Stimulated activated CD8-positive, alpha-beta memory T cell treated with anti-CD3 and anti-CD28 coated beads, Interleukin-12 subunit alpha, Interleukin-12 subunit beta, amount 100 ng/mL, for 24 hours (primary cell): ENCODE results near the gene SUN3.
"Not testable (repeated sequence)": the region's sequence is repeated elsewhere in the genome, so short reads cannot be mapped to it uniquely, and the experiment has no call there.

Experiments used
- DNase-seq: peaks from one replicate; pipeline ENCODE4 v3.0.0-alpha.2; 2020; ENCODE audit errors: extremely low read depth

Gene SUN3

DNA sequence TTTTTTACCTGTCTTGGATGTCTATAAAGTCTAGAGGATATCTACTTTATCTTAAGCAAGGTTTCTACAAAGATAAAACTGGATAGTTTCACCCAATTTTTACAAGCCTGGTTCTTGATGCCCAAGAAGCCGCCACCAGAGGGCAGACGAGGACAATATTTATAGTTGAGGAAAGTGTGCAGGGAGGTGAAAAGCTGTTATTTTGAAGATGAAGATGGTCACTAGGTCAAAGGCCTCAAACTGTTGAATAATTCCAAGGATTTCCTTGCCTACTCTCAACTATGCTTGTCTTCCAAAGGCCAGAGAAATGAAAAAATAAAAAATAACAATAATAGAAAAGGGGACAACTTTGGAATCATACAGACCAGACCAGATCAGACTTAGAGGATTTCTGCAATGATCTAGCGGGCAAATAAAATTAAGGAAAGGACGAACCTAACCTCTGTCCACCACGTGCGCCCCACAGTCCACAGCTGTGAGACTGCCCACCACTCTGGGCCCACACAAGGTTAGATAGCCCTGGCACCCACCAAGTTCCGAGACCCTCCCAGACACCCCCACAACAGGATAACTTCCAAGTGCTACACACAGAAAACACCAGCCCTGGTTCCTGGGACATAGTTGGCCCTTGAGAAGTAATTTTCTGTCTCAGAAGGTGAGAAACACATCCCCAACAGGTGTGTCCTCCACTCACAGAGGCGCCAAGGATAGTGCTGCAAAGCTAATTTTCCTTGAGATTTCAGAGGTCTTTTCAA lies 83.5 kb downstream of the SUN3 start:
- peak; percentile 45 for DNase-seq

DNA sequence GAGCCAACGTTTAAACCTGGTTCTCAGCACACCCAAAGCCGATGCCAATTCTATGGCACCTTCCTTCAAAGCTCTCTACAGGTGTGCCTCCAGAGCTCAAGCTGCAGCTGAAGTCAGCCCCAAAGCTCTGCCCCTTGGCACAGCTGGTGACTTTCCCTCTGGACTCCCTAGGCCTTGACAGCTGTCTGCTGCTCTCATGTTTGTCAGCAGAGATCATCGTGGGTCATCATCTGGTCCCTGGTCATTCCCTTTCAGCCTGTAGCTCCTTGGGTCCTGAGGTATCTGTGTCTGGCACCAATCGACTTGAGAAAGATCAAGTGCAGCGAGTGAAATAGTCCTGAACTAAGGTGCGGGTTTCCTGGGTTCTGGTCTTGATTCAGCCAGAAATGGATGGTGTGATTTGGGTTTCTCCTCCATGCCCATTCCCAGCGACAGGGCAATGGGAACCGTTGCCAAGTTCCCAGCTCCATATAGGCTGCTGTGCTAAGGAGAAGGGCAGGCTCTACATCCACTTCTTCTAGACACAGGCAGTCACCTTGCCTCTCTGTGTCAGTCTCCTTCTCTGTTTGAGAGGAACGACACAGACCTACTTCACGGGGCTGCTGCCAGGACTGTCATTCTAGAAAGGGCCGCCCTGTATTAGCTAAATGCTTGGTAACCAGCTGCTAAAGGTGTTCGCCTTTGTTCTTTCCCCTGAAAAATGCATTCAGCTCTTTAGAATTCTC lies 84.2 kb downstream of the SUN3 start:
- no peak for DNase-seq

DNA sequence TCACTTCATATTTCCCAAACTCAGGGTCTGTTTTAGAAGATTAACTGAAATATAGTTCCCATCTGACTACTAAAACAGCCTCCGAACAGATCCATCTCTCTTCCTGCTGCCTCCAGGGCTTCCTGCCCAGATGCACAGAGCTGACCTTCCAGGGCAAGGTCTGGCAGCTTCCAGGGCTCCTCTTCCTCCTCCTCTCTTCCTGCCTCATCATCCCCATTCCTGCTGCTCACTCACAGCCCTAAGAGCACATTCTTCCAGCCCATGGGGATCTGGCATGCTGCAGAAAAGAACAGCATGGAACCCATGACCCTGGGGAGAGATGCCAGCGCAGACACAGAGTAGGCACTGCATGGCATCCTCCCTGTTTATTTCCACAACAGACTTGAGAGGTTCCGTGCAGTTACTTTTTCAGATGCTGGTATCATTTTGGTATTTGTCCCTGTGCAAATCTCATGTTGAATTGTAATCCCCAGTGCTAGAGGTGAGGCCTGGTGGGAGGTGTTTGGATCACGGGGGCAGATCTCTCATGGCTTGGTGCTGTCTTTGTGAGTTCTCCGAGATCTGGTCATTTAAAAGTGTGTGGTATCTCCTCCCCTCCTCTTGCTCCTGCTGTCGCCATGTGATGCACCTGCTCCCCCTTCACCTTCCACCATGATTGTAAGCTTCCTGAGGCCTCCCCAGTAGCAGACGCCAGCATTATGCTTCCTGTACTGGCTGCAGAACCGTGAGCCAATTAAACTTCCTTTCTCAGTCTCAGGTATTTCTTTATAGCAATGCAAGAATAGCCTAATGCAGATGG lies 85.0 kb downstream of the SUN3 start:
- DNase-seq, result no peak

DNA sequence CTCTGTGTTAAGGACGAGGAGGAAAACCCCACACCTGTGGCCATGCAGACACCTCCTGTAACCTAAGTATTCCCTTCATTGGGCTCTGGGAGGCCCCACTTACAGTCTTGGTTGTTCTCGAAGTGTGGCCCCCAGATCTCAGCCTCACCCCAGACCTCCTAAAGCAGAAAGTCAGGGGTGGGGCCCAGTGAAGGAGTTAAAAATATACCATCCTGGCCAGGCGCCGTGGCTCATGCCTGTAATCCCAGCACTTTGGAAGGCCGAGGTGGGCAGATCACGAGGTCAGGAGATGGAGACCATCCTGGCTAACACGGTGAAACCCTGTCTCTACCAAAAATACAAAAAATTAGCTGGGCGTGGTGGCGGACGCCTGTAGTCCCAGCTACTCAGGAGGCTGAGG lies 86.3 kb downstream of the SUN3 start:
- DNase-seq, result not testable (repeated sequence)

- DNase-seq, result no peak
These were observed 86.8 kb downstream of the SUN3 start for GRCh38 chr7:47942132-47942531.

- DNase-seq, result no peak
These were observed 87.6 kb downstream of the SUN3 start for GRCh38 chr7:47941136-47941844.

DNA sequence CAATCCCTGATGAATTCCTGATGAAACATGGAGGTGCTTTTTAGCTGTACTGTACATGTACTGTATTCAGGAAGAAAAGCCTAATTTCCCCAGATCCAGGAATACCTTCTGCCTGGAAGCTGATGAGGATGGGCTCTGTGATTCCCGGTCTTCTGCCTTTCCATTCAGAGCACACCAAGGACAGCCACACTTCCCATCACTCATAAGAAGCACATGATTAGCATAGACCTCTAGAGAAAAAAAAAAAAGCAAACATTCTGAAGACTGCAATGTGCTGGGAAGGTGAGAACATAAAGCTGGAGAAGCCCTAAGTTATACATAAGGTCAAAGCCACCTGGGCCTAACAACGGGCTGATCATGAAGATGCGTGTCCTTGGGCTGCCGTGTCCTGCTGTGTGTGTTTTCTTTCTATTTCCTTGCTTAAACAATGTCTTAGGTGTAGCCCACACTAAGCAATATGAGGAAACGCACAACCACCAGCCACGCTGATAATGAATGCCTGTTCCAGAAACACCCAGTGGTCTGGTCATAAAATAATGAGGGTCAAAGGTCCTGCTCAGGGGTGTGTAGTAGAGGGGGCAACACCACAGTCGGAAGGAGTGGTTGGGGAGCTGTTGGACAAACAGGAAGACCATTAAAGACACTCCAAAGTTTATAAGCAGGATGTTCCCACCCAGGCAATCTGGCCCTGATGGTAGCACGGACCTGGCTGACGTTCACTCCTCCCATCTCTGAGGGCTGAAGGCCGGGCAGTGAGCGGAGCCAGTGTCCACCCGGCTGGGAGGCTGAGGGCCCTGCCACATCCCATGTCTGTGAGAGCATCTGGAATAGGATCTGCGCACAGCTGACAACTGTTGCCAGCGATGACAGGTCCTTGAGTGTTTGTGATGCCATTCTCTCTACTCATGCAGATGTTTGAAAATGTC lies 88.6 kb downstream of the SUN3 start:
- DNase-seq, result no peak

DNA sequence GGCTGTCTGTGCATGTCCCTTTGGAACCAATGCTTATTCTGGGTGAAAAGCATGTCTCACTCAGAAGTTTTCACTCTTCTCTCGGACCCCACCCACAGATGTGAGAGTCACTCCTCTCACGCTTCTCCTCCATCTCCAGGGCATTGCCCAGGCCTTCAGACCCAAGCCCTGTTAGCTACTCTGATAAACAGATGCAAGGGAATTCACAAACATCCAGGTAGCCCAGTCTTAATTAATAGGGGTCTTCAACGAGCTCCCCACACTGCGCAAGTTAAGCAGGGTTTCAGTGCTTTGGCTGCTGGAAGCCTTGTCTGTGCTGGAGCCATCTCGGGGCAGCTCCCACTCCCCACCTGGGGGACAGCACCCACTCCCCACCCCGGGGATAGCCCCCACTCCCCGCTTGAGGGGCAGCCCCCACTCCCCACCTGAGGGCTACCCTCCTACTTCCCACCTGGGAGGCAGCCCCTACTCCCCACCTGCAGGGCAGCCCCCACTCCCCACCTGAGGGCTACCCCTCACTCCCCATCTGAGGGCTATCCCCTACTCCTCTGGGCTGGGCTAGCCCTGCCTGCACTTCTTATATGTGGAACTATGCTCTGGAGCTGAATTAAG lies 89.4 kb downstream of the SUN3 start:
- DNase-seq, result no peak

DNA sequence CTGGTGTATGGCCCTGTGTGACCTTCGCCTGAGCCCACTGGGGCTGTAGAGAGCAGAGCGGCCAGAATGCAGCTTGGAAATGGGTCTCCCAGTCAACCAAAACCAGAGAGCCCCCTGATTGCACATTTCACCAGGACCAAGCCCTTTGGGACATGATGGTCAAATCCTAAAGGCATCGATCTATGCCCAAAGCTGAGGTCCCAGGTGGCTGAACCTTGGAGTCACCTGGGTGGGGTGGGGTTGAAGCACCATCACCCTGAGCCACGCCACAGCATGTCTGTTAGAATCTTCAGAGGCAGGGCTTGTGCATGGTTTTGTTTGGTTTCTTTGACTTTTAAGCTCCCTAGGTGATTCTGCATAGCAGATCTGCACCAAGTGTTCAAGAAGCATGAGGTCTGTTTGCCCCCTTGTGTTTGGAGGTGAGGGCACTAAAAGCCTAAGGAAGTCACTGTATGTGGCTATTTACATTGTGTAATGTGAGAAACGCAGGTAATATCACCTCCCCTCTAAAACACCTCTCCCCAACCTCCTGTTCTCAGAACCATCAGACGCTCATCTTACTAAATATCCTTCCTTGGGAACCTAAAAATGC lies 90.2 kb downstream of the SUN3 start:
- no peak for DNase-seq

GRCh38 chr7:47937711-47938573 lies 91.0 kb downstream of the SUN3 start:
- DNase-seq, result no peak
